Sciatic nerve (tissue), 2 donors: ENCODE measurements around the gene PRR18. TPM values are rescaled to one million over a fixed set of nuclear protein-coding genes. Genes with fewer than 3 reads are reported as not detected.
A peak's percentile ranks its signal among the peaks of the same experiment; 100 is the strongest.

ENCODE experiments used
- ATAC-seq: fragments of 200-7000 bp; cut with Tn5 transposase; one replicate; pipeline ENCODE4 v1.9.1; 2020; ENCODE audit warnings: mild to moderate bottlenecking, moderate library complexity
- DNase-seq: peaks from one replicate; pipeline ENCODE4 v3.0.0-alpha.2; 2020; ENCODE audit warnings: low spot score
- intact Hi-C: fragments of 100-400 bp; cut with DNase I; formaldehyde crosslinking; loops from one replicate; pipeline ENCODE4 v1.14.2; 2022
- total RNA-seq: library from RNA; stranded (reverse); fragmentation: NEBNext Ultra II Directional; extraction: Animal tissue kit (Norgen Biotek cat#: 25700); gene quantifications from one replicate; pipeline ENCODE4 v1.2.1, GENCODE V29; 2021
- donor health status: DM: no; HTN: no; CAD: no.
- donor health status: DM: no; HTN: no; CAD: no.

PRR18 gene
- total RNA-seq, 1 donor from 2014 or later: not detected

DNA sequence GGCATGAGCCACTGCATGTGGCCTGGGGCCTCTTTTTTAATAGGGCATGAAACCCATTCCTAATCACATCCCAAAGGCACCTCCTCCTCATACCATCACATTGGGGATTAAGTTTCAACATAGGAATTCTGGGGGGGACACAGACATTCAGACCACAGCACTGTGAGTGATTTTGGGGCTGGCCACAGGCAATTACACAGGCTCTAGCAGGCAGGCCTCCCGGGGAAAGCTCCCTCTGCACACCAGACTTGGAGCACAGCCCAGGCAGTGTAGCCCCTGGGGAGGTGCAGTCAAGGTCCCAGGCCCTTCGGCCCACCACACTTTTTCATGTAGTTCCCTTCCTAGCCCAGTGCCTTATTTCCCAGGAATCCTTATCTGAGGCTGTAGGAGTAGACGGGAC is 28.7 kb upstream of the PRR18 start:
- ATAC-seq (no peak), DNase-seq (no peak)
- intact Hi-C loops: no loop called here

DNA sequence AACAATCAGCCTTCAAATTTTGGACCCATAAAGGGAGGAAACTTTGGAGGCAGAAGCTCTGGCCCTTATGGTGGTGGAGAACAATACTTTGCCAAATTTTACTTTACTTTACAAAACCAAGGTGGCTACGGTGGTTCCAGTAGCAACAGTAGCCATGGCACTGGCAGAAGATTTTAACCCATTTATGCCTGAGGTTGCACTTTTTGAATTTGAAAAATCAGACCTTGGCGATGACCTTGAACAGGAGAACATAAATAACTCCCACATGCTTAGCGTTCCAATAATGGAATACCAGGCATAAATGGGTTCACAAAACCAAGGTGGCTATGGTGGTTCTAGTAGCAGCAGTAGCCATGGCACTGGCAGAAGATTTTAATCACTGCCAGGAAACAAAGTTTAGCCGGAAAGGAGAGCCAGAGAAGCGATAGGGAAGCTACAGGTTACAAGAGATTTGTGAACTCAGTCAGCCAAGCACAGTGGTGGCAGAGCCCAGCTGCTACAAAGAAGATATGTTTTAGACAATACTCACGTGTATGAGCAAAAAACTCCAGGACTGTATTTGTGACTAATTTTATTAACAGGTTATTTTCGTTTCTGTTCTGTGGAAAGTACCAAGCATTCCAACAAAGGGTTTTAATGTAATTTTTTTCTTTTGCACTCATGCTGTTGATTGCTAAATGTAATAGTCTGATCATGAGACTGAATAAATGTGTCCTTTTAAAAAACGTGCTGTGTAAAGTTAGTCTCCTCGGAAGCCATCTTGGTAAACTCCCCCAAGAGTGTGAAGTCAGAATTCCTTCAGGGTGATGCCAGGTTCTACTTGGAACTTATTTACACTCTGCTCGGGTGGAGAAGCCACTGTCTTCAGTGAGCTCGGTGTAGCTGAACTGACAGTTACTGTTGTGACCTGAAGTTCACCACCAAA is 27.4 kb upstream of the PRR18 start:
- no peak for ATAC-seq
- intact Hi-C loops: no loop called here

DNA sequence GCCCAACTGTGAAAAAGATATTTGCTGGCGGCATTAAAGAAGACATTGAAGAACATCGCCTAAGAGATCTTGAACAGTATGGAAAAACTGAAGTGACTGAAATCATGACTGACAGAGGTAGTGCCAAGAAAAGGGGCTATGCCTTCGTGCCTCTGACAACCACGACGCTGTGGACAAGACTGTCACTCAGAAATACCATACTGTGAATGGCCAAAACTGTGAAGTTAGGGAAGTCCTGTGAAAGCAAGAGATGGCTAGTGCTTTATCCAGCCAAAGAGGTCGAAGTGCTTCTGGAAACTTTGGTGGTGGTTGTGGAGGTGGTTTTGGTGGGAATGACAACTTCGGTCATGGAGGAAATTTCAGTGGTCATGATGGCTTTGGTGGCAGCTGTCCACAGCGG is 26.7 kb upstream of the PRR18 start:
- DNase-seq (no peak), ATAC-seq (no peak)
- intact Hi-C loops: no loop called here

More for the DNA sequence above, 27.4 kb upstream of the PRR18 start:
- DNase-seq: no peak

DNA sequence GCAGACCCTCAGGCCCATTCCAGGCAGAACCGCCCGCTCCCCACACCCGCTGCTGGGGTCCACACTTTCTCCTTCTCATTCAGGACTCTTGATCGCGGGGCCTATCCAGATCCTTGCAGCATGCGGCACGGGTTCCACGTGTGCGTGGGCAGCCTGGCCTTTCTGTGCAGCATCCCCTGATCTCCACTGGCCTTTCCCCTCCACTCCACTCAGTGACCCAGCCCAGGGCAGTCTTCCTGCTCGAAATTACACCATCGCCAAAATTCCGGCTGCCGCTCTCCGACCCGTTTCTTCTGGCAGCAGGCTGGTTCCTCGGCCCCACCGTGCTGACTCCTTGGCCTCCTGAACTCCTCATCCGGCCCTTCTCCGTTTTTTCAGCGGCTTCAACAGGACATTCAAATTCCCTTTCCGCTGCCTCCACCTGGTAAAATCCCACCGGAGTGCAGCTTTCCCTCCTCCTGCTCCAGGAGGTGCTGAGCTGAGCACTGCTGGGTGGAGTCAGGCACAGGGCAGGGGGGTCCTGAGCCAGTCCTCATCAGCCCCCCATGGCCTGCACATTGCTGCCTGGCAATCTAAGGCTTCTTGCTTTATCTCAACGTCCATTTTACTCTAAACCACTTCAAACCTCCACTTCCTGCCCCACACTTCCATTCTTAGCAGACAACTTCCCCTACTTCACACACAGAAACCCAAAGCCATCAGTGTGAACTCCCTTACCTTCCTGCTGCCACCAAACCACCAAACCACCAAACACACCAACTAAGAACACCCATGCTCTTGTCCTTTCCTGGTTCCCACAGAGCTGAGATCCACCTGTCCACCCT is 25.2 kb upstream of the PRR18 start:
- intact Hi-C loops: no loop called here
- no peak for DNase-seq
- ATAC-seq: no peak

DNA sequence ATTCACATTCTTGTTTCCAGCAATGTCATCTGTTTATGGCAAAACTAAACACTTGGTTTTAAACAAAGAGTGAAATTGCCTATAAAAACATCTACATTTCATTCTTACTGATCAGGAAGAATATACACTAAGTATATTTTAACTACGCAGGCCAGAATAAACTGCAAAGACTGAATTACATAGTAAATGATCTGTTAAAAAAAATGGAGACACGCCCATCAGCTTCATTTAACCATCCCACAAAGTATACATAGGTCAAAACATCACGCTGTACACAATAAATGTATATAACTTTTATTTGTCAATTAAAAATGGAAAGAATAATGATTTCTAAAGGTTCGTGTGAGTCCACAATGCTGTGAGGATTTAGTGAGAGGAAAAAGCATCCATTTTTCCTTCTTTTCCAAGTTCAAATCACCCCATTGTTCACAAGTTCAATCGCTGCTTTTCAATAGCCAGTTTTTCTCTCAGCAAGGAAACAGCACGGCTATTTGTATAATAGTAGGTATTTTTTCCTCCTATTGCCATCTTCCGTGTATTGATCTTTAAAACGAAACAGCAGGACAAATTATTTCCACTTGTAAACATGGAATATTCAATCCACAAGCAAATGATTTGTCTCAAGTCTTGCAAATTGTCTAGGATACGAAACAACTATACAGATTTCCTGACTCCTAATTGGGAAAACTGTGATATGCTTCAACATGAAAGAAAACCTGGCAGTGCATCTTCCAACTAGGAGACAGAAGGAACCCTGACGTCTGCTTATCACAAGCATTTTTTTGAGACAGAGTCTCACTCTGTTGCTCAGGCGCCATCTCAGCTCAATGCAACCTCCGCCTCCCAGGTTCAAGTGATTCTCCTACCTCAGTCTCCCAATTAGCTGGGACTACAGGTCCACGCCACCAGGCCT is 23.6 kb upstream of the PRR18 start:
- intact Hi-C loops: no loop called here
- no peak for ATAC-seq
- no peak for DNase-seq

DNA sequence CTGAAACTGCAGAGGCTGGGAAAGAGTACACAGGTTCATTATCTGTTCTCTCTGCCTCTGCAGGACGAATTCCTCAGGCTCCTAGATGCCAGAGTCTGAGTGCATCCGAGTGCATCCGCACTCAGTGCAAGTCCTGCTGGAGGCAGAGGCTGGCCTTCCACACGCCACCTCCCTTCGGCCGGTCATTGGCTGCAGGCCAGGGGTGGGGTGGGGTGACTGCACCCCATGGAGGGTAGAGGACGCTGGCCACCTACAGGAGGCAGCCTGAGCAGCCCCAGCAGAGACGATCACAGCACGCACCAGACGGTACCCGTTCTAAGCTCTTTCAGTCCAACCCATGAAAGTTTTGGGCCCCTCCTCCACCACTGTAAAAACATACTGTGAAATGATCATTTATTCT is 22.4 kb upstream of the PRR18 start:
- DNase-seq: no peak
- intact Hi-C loops: no loop called here

DNA sequence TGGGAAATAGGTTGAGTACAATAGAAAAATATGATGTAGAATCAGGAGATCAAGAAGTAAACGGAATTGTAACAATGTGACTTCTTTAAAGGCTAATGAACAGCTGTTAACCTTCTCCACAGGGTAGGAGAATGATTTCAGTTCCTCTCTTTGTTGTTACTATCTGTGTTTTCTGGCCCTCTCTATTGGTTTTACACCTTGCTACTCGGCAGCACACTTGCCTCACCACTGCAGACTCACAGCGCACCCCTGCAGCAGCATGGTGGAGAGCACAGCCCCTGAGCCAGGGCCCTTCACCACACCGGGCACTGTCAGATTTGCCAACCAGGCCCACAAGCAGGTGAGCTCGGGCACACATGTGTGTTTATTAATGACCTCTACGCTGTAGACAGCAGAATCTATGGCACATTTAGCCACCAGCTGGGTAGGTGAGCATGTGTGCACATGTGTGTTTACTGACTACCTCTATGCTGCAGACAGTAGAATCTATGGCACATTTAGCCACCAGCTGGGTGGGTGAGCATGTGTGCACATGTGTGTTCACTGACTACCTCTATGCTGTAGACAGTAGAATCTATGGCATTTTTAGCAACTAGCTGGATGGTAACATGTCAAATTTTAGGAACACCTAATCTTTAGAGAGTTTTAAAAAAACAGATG is 17.3 kb upstream of the PRR18 start:
- intact Hi-C loops: no loop called here
- DNase-seq (no peak), ATAC-seq (no peak)

More for the DNA sequence above, 22.4 kb upstream of the PRR18 start:
- peak; percentile 58 for ATAC-seq

DNA sequence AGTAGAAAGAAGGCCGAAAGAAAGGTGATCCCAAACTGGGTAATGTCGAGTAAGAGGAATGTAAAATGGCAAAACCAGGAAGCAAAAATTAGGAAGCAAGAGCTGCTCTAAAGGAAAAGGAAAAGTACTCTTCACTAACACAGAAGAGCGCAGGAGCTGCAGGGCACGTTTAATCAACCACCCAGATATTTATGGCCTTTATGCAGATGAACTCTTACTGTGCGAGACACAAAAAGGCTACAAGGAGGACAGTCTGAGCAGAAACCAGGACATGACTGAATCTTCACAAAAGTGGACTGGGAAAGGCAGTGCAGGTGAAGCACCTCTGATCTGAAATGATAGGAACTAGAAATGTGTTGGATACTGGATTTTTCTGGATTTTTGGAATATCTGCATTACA is 15.2 kb upstream of the PRR18 start:
- intact Hi-C loops: no loop called here
- no peak for DNase-seq
- no peak for ATAC-seq

DNA sequence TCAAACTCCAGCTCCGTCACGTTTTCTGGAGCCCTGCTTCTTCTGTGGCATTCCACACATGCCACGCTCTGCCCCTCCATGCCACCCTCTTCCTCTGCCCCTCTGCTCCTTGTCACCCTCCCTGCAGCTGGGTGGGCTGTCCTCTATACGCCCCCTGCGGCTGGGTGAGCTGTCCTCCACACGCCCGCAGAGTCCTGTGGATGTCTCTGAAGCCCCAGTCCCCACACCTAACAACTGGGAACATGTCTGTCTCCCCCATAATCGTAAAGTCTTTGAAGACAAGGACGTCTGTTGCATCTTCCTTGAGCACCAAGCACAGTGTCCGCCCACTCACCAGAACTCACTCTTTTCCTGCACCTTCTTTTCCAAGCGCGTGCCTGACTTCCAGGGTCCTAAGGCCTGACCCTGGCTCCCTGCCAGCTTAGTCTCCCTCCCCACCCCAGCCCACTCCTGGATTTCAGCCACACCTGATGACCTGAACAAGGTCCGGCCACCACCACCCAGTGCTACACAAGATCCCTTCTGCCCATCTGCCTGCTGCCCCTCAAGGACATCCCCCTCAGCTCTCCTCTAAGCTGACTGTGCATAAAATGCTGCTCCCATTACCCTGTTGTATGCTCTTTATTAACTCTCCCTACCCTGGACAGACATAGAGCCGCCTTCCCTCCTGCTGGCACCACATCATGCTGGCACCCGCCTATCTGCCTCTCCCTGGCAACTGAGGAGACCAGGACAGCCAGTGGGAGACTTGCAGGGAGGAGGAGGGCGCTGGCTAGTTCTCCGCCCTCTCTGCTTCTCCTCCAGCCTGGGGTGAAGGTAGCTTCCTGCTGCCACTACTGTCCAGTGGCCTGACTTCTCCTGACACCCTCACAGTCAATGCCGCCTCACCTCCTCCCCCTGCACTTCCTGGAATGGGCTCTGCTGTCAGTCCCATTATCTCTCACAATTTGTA is 10.7 kb upstream of the PRR18 start:
- ATAC-seq (no peak), DNase-seq (no peak)
- intact Hi-C loops: no loop called here

DNA sequence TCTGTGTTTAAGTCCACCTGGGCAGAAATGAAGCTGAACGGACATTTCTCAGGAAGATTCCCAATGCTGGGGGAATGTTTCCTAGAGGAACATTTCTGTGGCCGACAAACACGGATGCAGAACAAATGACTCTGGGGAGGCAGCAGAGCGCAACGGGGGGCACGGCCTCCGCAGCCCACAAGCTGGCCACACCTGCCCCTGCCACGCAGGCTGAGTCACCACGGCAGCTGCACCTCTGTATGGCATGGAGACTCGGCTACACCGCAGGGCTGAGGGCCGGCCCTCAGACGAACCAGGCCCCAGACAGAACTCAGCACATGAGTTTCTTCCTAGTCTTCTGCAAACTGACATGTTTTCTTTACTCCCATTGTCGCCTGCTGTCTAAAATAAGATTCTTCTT is 10.0 kb upstream of the PRR18 start:
- DNase-seq: no peak
- ATAC-seq: no peak
- intact Hi-C loops: no loop called here

DNA sequence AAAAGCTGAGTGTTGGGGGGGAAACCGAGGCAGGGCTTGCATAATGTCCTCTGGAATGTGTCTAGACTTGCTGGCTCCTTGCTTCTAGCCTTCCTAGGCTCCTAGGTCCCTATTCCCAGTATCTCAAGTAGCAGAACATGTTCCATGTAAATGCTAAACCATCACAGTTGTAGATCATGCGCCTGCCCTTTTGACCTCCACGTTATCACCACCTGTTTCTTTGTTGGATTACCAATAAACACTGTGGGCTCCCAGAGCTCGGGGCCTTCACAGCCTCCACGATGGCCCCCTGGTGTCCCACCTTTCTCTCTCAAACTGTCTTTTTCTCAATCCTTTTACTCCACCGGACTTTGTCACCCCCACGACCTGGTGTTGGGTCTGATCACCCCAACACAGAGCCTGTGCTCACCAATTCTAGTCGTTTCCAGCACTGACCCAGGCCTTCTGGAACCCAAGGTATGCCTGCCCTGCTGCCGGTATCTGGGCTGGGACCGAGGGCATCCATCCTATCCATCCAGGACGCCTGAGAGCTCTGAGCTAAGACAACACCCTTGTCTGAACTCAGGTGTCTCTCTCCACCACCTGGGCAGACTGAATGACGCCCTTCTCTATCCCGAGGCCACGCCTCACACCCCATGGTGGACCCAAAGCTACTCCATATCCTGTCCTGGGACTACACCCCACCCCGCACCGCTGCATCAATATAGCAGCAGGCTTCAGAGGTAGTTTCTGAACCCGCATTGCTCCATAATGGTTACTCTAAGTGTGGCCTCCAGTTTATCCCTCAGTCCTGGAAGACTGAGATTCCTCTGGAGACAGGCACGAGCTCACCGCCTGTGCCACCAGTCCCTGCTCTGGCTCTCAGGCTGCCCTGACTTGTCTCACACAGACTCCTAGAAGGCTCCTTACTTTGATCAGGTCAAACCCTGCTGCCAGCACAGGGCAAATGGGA is 9.3 kb upstream of the PRR18 start:
- ATAC-seq (no peak), DNase-seq (no peak)
- intact Hi-C loops: no loop called here

DNA sequence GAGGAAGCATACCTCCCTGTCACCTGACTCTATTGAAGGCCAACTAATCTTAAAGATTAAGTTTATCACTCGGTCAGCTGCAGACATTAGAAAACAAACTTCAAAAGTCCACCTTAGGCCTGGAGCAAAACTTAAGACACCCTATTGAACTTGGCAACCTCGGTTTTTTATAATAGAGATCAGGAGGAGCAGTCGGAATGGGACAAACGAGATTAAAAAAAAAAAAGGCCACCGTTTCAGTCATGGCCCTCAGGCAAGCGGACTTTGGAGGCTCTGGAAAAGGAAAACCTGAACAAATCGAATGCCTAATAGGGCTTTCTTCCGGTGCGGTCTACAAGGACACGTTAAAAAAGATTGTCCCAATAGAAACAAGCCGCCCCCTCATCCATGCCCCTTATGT is 7.2 kb upstream of the PRR18 start:
- ATAC-seq (no peak), DNase-seq (no peak)
- intact Hi-C loops: no loop called here

DNA sequence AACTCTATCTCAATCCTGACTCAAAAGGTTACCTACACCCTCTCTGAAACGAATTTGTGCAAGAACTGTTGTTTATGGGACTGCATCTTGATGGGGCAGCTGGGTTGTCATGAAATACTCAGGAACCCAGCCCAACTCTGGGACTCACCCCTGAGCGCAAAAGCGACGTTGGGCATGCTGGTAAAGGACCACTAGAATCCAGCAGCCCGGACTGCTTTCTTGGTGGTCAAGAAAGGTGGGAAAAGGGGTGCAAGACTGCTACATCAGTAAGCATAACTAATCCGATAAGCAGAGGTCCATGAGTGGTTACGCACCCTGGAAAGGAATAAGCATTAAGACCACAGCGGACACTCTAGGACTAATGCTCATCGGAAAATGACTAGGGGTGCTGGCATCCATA is 6.3 kb upstream of the PRR18 start:
- ATAC-seq (no peak), DNase-seq (no peak)
- intact Hi-C loops: no loop called here

DNA sequence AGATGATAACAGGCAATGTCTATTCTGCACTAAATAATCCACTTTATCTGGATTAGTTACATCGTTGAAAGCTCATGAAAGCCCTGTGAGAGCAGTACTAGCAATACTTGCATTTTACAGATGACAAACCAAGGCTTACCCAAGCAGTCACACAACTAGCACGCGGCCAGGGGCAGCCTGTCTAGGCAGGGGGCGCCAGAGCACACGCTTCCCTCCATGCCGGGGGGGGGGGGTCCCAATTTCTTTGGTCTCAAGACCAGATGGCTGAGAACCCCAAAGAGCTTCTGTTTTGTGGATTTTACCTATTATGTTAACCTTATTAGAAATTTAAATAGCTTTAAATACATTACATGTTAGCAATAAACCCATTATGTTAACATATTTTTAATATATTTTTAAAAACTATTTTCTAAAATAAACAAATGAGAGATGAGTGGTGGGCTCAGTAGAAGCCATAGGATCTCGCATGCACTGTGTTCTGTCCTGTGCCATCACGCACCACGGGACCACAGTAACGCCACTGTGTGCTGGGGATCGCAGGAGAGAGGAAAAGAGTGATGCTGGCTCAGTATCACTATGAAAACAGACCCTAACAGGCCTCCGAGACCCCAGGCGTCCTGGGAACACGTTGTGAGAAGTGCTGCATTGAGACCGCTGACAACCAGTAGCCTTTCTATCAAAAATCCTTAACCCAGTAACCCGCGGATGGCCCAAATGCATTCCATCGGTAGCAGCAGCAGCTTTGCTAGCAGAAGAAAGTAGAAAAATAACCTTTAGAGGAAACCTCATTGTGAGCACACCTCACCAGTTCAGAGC is 5.3 kb upstream of the PRR18 start:
- ATAC-seq (peak; percentile 87), DNase-seq (no peak)
- intact Hi-C loops: no loop called here

DNA sequence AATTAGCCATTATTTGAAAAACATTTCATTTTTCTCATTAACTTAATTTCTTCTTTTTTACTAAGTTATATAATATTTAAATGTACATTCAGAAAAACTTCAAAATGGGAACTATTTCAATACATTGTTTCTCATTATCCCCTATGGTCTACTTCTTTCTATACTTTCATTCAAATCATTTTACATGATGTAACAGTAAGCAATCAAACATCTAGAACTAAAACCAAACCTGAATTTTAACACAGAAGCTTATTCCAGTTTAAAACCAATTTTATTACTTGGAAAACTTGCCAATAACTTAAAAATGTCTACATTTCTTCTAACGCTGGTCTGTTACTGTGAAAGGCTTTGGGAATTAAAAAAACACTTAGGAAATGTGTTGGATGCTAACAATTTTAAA is 4.6 kb upstream of the PRR18 start:
- intact Hi-C loops: no loop called here
- ATAC-seq: no peak

DNA sequence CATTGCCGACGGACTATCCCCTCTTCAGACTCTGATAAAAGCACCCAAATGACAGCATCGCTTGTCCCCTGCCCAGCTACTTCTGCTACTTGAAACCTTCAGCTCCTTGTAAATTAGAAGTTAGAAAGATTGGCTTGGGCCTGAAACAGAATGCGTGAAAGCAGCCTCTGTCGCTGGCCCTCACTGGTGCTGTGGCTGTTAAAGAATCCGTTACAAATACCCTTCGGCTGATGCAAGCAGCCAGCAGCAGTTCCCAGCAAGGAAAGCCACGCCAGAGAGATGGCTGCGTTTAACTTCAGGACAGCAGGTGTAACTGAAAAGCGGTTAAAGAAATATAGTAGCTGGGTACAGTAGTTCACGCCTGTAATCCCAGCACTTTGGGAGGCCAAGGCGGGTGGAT is 2.4 kb upstream of the PRR18 start:
- intact Hi-C loops: no loop called here
- DNase-seq (no peak), ATAC-seq (no peak)

More for the DNA sequence above, 4.6 kb upstream of the PRR18 start:
- no peak for DNase-seq
